Activated T-helper 2 cell treated with anti-CD3 and anti-CD28 coated beads, Interferon-gamma antibody, Interleukin-2, Interleukin-4, amounts not matched to agents 10 μg/mL and 5 μg/mL and 100 μg/mL, durations not matched to agents 14 hours and 24 hours and 36 hours (primary cell): Measurements from ENCODE around the gene GLRA2. TPM values are rescaled to one million over a fixed set of nuclear protein-coding genes. Genes with fewer than 3 reads are reported as not detected.
"Not testable (repeated sequence)": the region's sequence is repeated elsewhere in the genome, so short reads cannot be mapped to it uniquely, and the experiment has no call there.

Experiments
- DNase-seq: peaks from one replicate; pipeline ENCODE4 v3.0.0; 2021; ENCODE audit warnings: low spot score
- H3K27ac Mint-ChIP-seq: one replicate; pipeline ENCODE4 v1.8.0; 2021; ENCODE audit warnings: mixed read lengths
- H3K27me3 Mint-ChIP-seq: one replicate; pipeline ENCODE4 v1.8.0; 2021; ENCODE audit warnings: low read depth, mixed read lengths
- H3K36me3 Mint-ChIP-seq: one replicate; pipeline ENCODE4 v1.8.0; 2021; ENCODE audit warnings: low read depth, mixed read lengths
- H3K4me1 Mint-ChIP-seq: one replicate; pipeline ENCODE4 v1.8.0; 2021; ENCODE audit warnings: low read depth, mixed read lengths
- H3K4me3 Mint-ChIP-seq: one replicate; pipeline ENCODE4 v1.8.0; 2021; ENCODE audit warnings: low read depth, mild to moderate bottlenecking, moderate library complexity, mixed read lengths
- H3K9me3 Mint-ChIP-seq: one replicate; pipeline ENCODE4 v1.8.0; 2021; ENCODE audit warnings: mixed read lengths
- intact Hi-C: fragments of 100-400 bp; cut with micrococcal nuclease; formaldehyde crosslinking; loops from one replicate; pipeline ENCODE4 v1.15.1; 2023
- total RNA-seq: library from RNA; stranded (reverse); gene quantifications from 2 replicates; pipeline ENCODE4 v1.2.3, GENCODE V29; 2022

Gene GLRA2
- total RNA-seq, 1 donor from 2014 or later: not detected

GRCh38 chrX:14688331-14688730, 159.0 kb downstream of the GLRA2 start:
- H3K36me3 Mint-ChIP-seq, intact Hi-C loops, H3K4me3 Mint-ChIP-seq, H3K9me3 Mint-ChIP-seq, H3K4me1 Mint-ChIP-seq, H3K27ac Mint-ChIP-seq, H3K27me3 Mint-ChIP-seq, DNase-seq: not testable (repeated sequence)

- H3K27ac Mint-ChIP-seq: no peak overlapping the region
- intact Hi-C loops: no loop called here
- H3K27me3 Mint-ChIP-seq: no peaks in the 10 kb centered on the region
- H3K4me1 Mint-ChIP-seq: no peaks in the 10 kb centered on the region
- no peaks in the 10 kb centered on the region for H3K36me3 Mint-ChIP-seq
- H3K4me3 Mint-ChIP-seq: no peak overlapping the region
- no peaks in the 10 kb centered on the region for H3K9me3 Mint-ChIP-seq
- DNase-seq: no peak
Observed at GRCh38 chrX:14690553-14690952, 161.2 kb downstream of the GLRA2 start.

GRCh38 chrX:14694611-14695010, 165.3 kb downstream of the GLRA2 start:
- intact Hi-C loops: no loop called here
- H3K36me3 Mint-ChIP-seq: no peaks in the 10 kb centered on the region
- H3K27me3 Mint-ChIP-seq: no peaks in the 10 kb centered on the region
- no peak for DNase-seq
- no peaks in the 10 kb centered on the region for H3K9me3 Mint-ChIP-seq
- no peak overlapping the region for H3K4me3 Mint-ChIP-seq
- no peak overlapping the region for H3K27ac Mint-ChIP-seq
- no peaks in the 10 kb centered on the region for H3K4me1 Mint-ChIP-seq

- intact Hi-C loops: no loop called here
- no peak for DNase-seq
- Mint-ChIP-seq H3K27ac (no peak overlapping the region), H3K4me3 (no peak overlapping the region), H3K27me3 (no peaks in the 10 kb centered on the region), H3K36me3 (no peaks in the 10 kb centered on the region), H3K9me3 (no peaks in the 10 kb centered on the region), H3K4me1 (no peaks in the 10 kb centered on the region)
Observed at GRCh38 chrX:14697451-14697850, 168.1 kb downstream of the GLRA2 start.

GRCh38 chrX:14698790-14699189, 169.5 kb downstream of the GLRA2 start:
- Mint-ChIP-seq H3K27ac (no peak overlapping the region), H3K4me1 (no peaks in the 10 kb centered on the region), H3K9me3 (no peaks in the 10 kb centered on the region), H3K36me3 (no peaks in the 10 kb centered on the region), H3K27me3 (no peaks in the 10 kb centered on the region), H3K4me3 (no peak overlapping the region)
- intact Hi-C loops: no loop called here
- DNase-seq: no peak

GRCh38 chrX:14700982-14701381, 171.6 kb downstream of the GLRA2 start:
- Mint-ChIP-seq H3K9me3 (no peaks in the 10 kb centered on the region), H3K4me3 (no peak overlapping the region), H3K27ac (no peak overlapping the region), H3K4me1 (no peaks in the 10 kb centered on the region), H3K27me3 (no peaks in the 10 kb centered on the region), H3K36me3 (no peaks in the 10 kb centered on the region)
- intact Hi-C loops: no loop called here
- no peak for DNase-seq

- DNase-seq: no peak
- H3K27me3 Mint-ChIP-seq: no peaks in the 10 kb centered on the region
- intact Hi-C loops: no loop called here
- H3K36me3 Mint-ChIP-seq: no peaks in the 10 kb centered on the region
- no peak overlapping the region for H3K27ac Mint-ChIP-seq
- H3K9me3 Mint-ChIP-seq: no peaks in the 10 kb centered on the region
- H3K4me3 Mint-ChIP-seq: no peak overlapping the region
- H3K4me1 Mint-ChIP-seq: no peaks in the 10 kb centered on the region
Observed at GRCh38 chrX:14702145-14702544, 172.8 kb downstream of the GLRA2 start.

GRCh38 chrX:14712096-14712495, 182.8 kb downstream of the GLRA2 start:
- Mint-ChIP-seq H3K4me3 (no peak overlapping the region), H3K27ac (no peak overlapping the region), H3K27me3 (no peaks in the 10 kb centered on the region), H3K9me3 (no peaks in the 10 kb centered on the region), H3K4me1 (no peaks in the 10 kb centered on the region), H3K36me3 (no peaks in the 10 kb centered on the region)
- intact Hi-C loops: no loop called here
- no peak for DNase-seq

- no peak overlapping the region for H3K27ac Mint-ChIP-seq
- no peaks in the 10 kb centered on the region for H3K27me3 Mint-ChIP-seq
- no peak for DNase-seq
- intact Hi-C loops: no loop called here
- no peaks in the 10 kb centered on the region for H3K4me1 Mint-ChIP-seq
- H3K36me3 Mint-ChIP-seq: no peaks in the 10 kb centered on the region
- no peaks in the 10 kb centered on the region for H3K9me3 Mint-ChIP-seq
- H3K4me3 Mint-ChIP-seq: no peak overlapping the region
Observed at GRCh38 chrX:14717949-14718348, 188.6 kb downstream of the GLRA2 start.

GRCh38 chrX:14718403-14718802, 189.1 kb downstream of the GLRA2 start:
- H3K4me1 Mint-ChIP-seq: no peaks in the 10 kb centered on the region
- no peak overlapping the region for H3K27ac Mint-ChIP-seq
- no peaks in the 10 kb centered on the region for H3K36me3 Mint-ChIP-seq
- intact Hi-C loops: no loop called here
- no peaks in the 10 kb centered on the region for H3K9me3 Mint-ChIP-seq
- DNase-seq: no peak
- no peak overlapping the region for H3K4me3 Mint-ChIP-seq
- H3K27me3 Mint-ChIP-seq: no peaks in the 10 kb centered on the region

- no peak for DNase-seq
- intact Hi-C loops: no loop called here
- Mint-ChIP-seq H3K9me3 (no peaks in the 10 kb centered on the region), H3K4me1 (no peaks in the 10 kb centered on the region), H3K27ac (no peak overlapping the region), H3K4me3 (no peak overlapping the region), H3K36me3 (no peaks in the 10 kb centered on the region), H3K27me3 (no peaks in the 10 kb centered on the region)
Observed at GRCh38 chrX:14729058-14729457, 199.7 kb downstream of the GLRA2 start.

- no peak for DNase-seq
- Mint-ChIP-seq H3K27me3 (no peaks in the 10 kb centered on the region), H3K27ac (no peak overlapping the region), H3K9me3 (no peaks in the 10 kb centered on the region), H3K4me1 (no peaks in the 10 kb centered on the region), H3K36me3 (no peaks in the 10 kb centered on the region), H3K4me3 (no peak overlapping the region)
- intact Hi-C loops: no loop called here
Observed at GRCh38 chrX:14738643-14739042, 209.3 kb downstream of the GLRA2 start.

GRCh38 chrX:14753441-14753840, 224.1 kb downstream of the GLRA2 start:
- Mint-ChIP-seq H3K27me3 (no peaks in the 10 kb centered on the region), H3K27ac (no peak overlapping the region), H3K36me3 (no peaks in the 10 kb centered on the region), H3K4me1 (no peaks in the 10 kb centered on the region), H3K9me3 (no peaks in the 10 kb centered on the region), H3K4me3 (no peak overlapping the region)
- DNase-seq: no peak
- intact Hi-C loops: no loop called here

- H3K36me3 Mint-ChIP-seq: no peaks in the 10 kb centered on the region
- no peak for DNase-seq
- no peaks in the 10 kb centered on the region for H3K4me1 Mint-ChIP-seq
- intact Hi-C loops: no loop called here
- no peak overlapping the region for H3K4me3 Mint-ChIP-seq
- no peaks in the 10 kb centered on the region for H3K9me3 Mint-ChIP-seq
- H3K27me3 Mint-ChIP-seq: no peaks in the 10 kb centered on the region
- no peak overlapping the region for H3K27ac Mint-ChIP-seq
Observed at GRCh38 chrX:14758029-14758491, 228.7 kb downstream of the GLRA2 start.
